Activated T-cell treated with anti-CD3 and anti-CD28 coated beads, Interleukin-2, amount 50 U/mL, for 4 hours (primary cell): ENCODE results near the gene PIKFYVE. TPM values are rescaled to one million over a fixed set of nuclear protein-coding genes. Genes with fewer than 3 reads are reported as not detected.
A peak's percentile ranks its signal among the peaks of the same experiment; 100 is the strongest.
"Not testable (repeated sequence)": the region's sequence is repeated elsewhere in the genome, so short reads cannot be mapped to it uniquely, and the experiment has no call there.

Experiments used
- ATAC-seq, 2 donors: fragments of 200-7000 bp; cut with Tn5 transposase; one replicate each; pipeline ENCODE4 v1.10.0; 2021
- DNase-seq: peaks from one replicate; pipeline ENCODE4 v3.0.0-alpha.2; 2020
- H3K27me3 Mint-ChIP-seq: one replicate; pipeline ENCODE4 v1.8.0; 2021; ENCODE audit warnings: low read depth, mixed read lengths
- H3K36me3 Mint-ChIP-seq: one replicate; pipeline ENCODE4 v1.8.0; 2022; ENCODE audit warnings: mixed read lengths; ENCODE audit not compliant: insufficient read depth
- H3K4me1 Mint-ChIP-seq: one replicate; pipeline ENCODE4 v1.8.0; 2021; ENCODE audit warnings: low read depth, mixed read lengths
- H3K4me3 Mint-ChIP-seq: one replicate; pipeline ENCODE4 v1.8.0; 2021; ENCODE audit warnings: mild to moderate bottlenecking, moderate library complexity, mixed read lengths
- H3K9me3 Mint-ChIP-seq: one replicate; pipeline ENCODE4 v1.8.0; 2021; ENCODE audit warnings: mixed read lengths
- total RNA-seq, 3 donors: library from RNA; stranded (reverse); gene quantifications; one replicate each; pipeline ENCODE4 v1.2.1, GENCODE V29; 2021

Gene PIKFYVE
- total RNA-seq, 3 donors from 2014 or later: 13.1 to 14.8 (median 13.6) TPM

- Mint-ChIP-seq H3K36me3 (peaks cover 10% of the 10 kb centered on the region), H3K4me1 (peaks cover 45% of the 10 kb centered on the region), H3K4me3 (peak overlapping the region; percentile 94), H3K27me3 (no peaks in the 10 kb centered on the region), H3K9me3 (no peaks in the 10 kb centered on the region)
- ATAC-seq (no peak), DNase-seq (no peak)
Observed at GRCh38 chr2:208266936-208267335, 881 bp downstream of the PIKFYVE start.

DNA sequence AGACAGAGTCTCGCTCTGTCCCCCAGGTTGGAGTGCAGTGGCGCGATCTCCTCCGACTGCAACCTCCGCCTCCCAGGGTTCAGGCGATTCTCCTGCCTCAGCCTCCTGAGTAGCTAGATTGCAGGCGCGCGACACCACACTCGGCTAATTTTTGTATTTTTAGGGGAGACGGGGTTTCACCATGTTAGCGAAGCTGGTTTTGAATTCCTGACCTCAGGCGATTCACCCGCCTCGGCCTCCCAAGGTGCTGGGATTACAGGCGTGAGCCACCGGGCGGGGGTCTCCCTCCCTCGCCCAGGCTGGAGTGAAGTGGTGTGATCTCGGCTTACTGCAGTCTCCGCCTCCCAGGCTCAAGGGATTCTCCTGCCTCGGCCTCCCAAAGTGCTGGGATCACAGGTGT lies 1.5 kb downstream of the PIKFYVE start:
- Mint-ChIP-seq H3K4me1 (peaks cover 45% of the 10 kb centered on the region), H3K4me3 (peak overlapping the region; percentile 94), H3K36me3 (peaks cover 10% of the 10 kb centered on the region)

GRCh38 chr2:208268156-208268952 lies 2.3 kb downstream of the PIKFYVE start:
- Mint-ChIP-seq H3K4me3 (peak overlapping the region; percentile 59), H3K4me1 (peaks cover 45% of the 10 kb centered on the region), H3K9me3 (no peaks in the 10 kb centered on the region), H3K27me3 (no peaks in the 10 kb centered on the region), H3K36me3 (peaks cover 10% of the 10 kb centered on the region)
- DNase-seq (no peak), ATAC-seq (no peak)

More for the DNA sequence above, 1.5 kb downstream of the PIKFYVE start:
- H3K9me3 Mint-ChIP-seq, H3K27me3 Mint-ChIP-seq, DNase-seq, ATAC-seq: not testable (repeated sequence)

GRCh38 chr2:208269091-208269490 lies 3.0 kb downstream of the PIKFYVE start:
- Mint-ChIP-seq H3K9me3 (no peaks in the 10 kb centered on the region), H3K27me3 (no peaks in the 10 kb centered on the region), H3K36me3 (peaks cover 15% of the 10 kb centered on the region), H3K4me1 (peaks cover 47% of the 10 kb centered on the region), H3K4me3 (no peak overlapping the region)
- no peak for ATAC-seq
- DNase-seq: no peak

GRCh38 chr2:208274748-208275147 lies 8.7 kb downstream of the PIKFYVE start:
- no peak for DNase-seq
- Mint-ChIP-seq H3K4me1 (peaks cover 19% of the 10 kb centered on the region), H3K36me3 (peaks cover 55% of the 10 kb centered on the region), H3K9me3 (no peaks in the 10 kb centered on the region), H3K4me3 (no peak overlapping the region), H3K27me3 (no peaks in the 10 kb centered on the region)
- ATAC-seq: no peak

DNA sequence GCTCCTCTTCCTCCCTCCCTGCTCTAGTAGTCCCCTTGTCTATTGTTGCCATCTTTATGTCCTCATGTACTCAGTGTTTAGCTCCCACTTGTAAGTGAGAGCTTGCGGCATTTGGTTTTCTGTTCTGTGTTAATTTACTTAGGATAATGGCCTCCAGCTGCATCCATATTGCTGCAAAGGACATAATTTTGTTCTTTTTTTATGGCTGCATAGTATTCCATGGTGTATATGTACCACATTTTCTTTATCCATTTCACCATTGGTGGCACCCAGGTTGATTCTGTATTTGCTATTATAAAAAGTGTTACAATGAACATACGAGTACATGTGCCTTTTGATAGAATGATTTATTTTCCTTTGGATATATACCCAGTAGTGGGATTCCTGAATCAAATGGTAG lies 12.5 kb downstream of the PIKFYVE start:
- Mint-ChIP-seq H3K4me1 (peaks cover 31% of the 10 kb centered on the region), H3K9me3 (no peaks in the 10 kb centered on the region), H3K4me3 (no peak overlapping the region), H3K36me3 (peaks cover 73% of the 10 kb centered on the region), H3K27me3 (no peaks in the 10 kb centered on the region)
- DNase-seq (no peak), ATAC-seq (no peak)

- Mint-ChIP-seq H3K4me1 (peaks cover 27% of the 10 kb centered on the region), H3K36me3 (peaks cover 68% of the 10 kb centered on the region), H3K4me3 (no peak overlapping the region), H3K27me3 (no peaks in the 10 kb centered on the region), H3K9me3 (no peaks in the 10 kb centered on the region)
- DNase-seq (no peak), ATAC-seq (no peak)
Observed at GRCh38 chr2:208279236-208279635, 13.2 kb downstream of the PIKFYVE start.

GRCh38 chr2:208280234-208280633 lies 14.2 kb downstream of the PIKFYVE start:
- DNase-seq: no peak
- Mint-ChIP-seq H3K9me3 (no peaks in the 10 kb centered on the region), H3K27me3 (no peaks in the 10 kb centered on the region), H3K36me3 (peaks cover 61% of the 10 kb centered on the region), H3K4me1 (peaks cover 23% of the 10 kb centered on the region), H3K4me3 (no peak overlapping the region)
- no peak for ATAC-seq

DNA sequence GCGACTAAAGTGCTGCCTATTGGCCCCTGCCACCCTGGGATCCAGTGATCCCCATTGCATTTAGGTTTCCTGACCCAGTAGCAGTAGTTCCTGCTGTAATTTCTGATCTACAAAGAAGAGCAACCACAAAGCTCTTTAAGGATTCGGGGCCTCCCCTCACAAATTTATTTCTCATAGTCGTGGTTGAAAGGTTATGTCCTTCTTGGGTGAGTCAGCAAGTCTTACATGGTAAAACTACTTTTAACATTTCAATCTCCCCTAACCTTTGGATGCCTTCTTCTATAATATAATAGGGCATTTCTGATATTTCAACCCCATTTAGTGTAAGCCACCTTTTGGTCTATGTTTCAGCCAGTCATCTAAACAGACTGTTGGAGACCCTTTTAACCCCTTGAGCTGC lies 14.9 kb downstream of the PIKFYVE start:
- Mint-ChIP-seq H3K36me3 (peaks cover 65% of the 10 kb centered on the region), H3K9me3 (no peaks in the 10 kb centered on the region), H3K4me3 (no peak overlapping the region), H3K4me1 (peaks cover 22% of the 10 kb centered on the region), H3K27me3 (no peaks in the 10 kb centered on the region)
- DNase-seq (no peak), ATAC-seq (peak; percentile 14 to 38)

DNA sequence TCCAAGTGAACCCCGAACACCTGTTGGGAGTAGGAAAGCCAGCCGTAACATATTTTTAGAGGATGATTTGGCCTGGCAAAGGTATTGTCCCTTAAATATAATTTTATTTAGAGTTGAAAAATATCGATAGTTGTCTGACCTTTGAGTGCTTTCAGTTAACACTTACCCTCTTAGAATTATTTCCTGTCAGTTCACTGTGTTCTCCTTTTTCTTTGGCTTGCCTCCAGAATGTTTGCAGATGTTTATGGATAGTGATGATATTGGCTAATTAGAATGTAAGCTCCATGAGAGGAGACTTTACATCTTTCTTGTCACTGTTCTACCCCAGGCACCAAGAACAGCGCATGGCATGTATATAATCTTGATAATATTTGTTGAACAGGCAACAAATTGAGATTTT lies 19.8 kb downstream of the PIKFYVE start:
- H3K36me3 Mint-ChIP-seq: peaks cover 48% of the 10 kb centered on the region
- no peak overlapping the region for H3K4me3 Mint-ChIP-seq
- H3K9me3 Mint-ChIP-seq: peaks cover 7% of the 10 kb centered on the region
- DNase-seq (no peak), ATAC-seq (no peak)
- peaks cover 11% of the 10 kb centered on the region for H3K4me1 Mint-ChIP-seq
- H3K27me3 Mint-ChIP-seq: no peaks in the 10 kb centered on the region

DNA sequence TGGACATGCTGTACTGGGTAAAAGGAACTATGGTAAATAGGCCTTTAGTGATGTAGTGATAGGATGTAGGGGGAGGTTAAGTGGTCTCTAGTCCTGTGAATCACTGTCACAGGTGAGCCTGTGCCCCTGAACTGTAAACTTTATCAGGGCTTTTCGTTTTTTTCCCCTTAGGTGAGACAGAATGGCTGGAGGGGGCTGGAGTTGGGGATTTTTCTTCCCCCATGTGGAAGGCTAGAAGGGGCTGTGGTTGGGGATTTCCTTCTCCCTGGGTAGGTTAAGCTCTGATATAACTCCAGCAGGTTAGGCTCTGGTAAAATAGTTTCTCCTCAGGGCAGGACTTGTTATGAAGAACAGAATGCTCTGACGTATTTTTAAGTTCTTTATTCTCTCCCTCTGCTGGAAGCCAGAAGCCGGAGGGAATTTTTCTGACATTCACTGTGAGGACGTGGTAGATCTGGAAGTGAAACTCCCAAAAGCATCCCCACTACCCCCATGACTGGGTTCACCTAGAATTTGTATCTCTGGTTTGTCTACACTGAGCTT lies 28.5 kb downstream of the PIKFYVE start:
- H3K4me3 Mint-ChIP-seq: no peak overlapping the region
- ATAC-seq: no peak
- no peaks in the 10 kb centered on the region for H3K27me3 Mint-ChIP-seq
- peaks cover 50% of the 10 kb centered on the region for H3K4me1 Mint-ChIP-seq
- H3K9me3 Mint-ChIP-seq: peaks cover 4% of the 10 kb centered on the region
- peaks cover 63% of the 10 kb centered on the region for H3K36me3 Mint-ChIP-seq
- DNase-seq: no peak

DNA sequence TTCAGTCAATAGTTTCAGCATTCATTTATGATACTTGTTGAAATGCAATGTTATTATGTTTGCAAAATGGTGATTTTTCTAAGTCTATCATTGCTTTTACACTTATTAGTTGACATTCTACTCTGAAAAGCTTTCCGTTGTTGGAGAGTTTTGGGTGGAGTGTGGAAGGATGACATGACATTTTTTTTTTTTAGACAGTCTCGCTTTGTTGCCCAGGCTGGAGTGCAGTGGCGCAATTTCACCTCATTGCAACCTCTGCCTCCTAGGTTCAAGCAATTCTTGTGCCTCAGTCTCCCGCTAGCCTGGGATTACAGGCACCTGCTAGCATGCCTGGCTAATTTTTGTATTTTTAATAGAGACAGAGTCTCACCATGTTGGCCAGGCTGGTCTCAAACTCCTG lies 29.8 kb downstream of the PIKFYVE start:
- H3K36me3 Mint-ChIP-seq: peaks cover 59% of the 10 kb centered on the region
- no peaks in the 10 kb centered on the region for H3K9me3 Mint-ChIP-seq
- DNase-seq (no peak), ATAC-seq (no peak)
- H3K4me3 Mint-ChIP-seq: no peak overlapping the region
- peaks cover 48% of the 10 kb centered on the region for H3K4me1 Mint-ChIP-seq
- H3K27me3 Mint-ChIP-seq: no peaks in the 10 kb centered on the region

- no peaks in the 10 kb centered on the region for H3K27me3 Mint-ChIP-seq
- DNase-seq (no peak), ATAC-seq (no peak)
- H3K4me3 Mint-ChIP-seq: no peak overlapping the region
- H3K36me3 Mint-ChIP-seq: peaks cover 53% of the 10 kb centered on the region
- H3K9me3 Mint-ChIP-seq: no peaks in the 10 kb centered on the region
- peaks cover 40% of the 10 kb centered on the region for H3K4me1 Mint-ChIP-seq
Observed at GRCh38 chr2:208296610-208297009, 30.6 kb downstream of the PIKFYVE start.

- no peak for ATAC-seq
- DNase-seq: no peak
- H3K9me3 Mint-ChIP-seq: no peaks in the 10 kb centered on the region
- H3K36me3 Mint-ChIP-seq: peaks cover 48% of the 10 kb centered on the region
- H3K4me1 Mint-ChIP-seq: peaks cover 29% of the 10 kb centered on the region
- no peak overlapping the region for H3K4me3 Mint-ChIP-seq
- H3K27me3 Mint-ChIP-seq: no peaks in the 10 kb centered on the region
Observed at GRCh38 chr2:208297961-208298360, 31.9 kb downstream of the PIKFYVE start.
